Colonic mucosa (tissue), 4 donors: ENCODE data around the gene DMD. TPM values are rescaled to one million over a fixed set of nuclear protein-coding genes. Genes with fewer than 3 reads are reported as not detected.

ENCODE experiments used
- DNase-seq: peaks from one replicate; pipeline ENCODE4 v3.0.0-alpha.2; 2020
- H3K27ac ChIP-seq: fragments of 200-600 bp; one replicate; pipeline ENCODE4 v1.8.0; 2021
- H3K27me3 ChIP-seq: fragments of 200-600 bp; one replicate; pipeline ENCODE4 v1.8.0; 2021
- H3K36me3 ChIP-seq: fragments of 200-600 bp; one replicate; pipeline ENCODE4 v1.8.0; 2021
- H3K4me1 ChIP-seq: fragments of 200-600 bp; one replicate; pipeline ENCODE4 v1.8.0; 2021; ENCODE audit warnings: mild to moderate bottlenecking
- H3K4me3 ChIP-seq: fragments of 200-600 bp; one replicate; pipeline ENCODE4 v1.8.0; 2021
- H3K9ac ChIP-seq, 2 donors: one replicate each; pipeline ENCODE4 v1.7.0; 2013; ENCODE audit warnings: control low read depth in 2 of 2, low read depth in 2 of 2, low read length in 2 of 2
- H3K9me3 ChIP-seq: fragments of 200-600 bp; one replicate; pipeline ENCODE4 v1.8.0; 2021
- intact Hi-C: fragments of 100-400 bp; cut with DNase I; formaldehyde crosslinking; loops from one replicate; pipeline ENCODE4 v1.14.1; 2022
- total RNA-seq, 2 donors: library from RNA; stranded (reverse); fragmentation: NEBNext Ultra II Directional in 1 of 2; extraction: Animal tissue kit (Norgen Biotek cat#: 25700) in 1 of 2; gene quantifications; one replicate each; pipeline ENCODE4 v1.2.1, GENCODE V29; 2021
- TF ChIP-seq, protein P1 (sequence below): fragments of 200-600 bp; IDR thresholded peaks from one replicate; pipeline ENCODE4 v1.8.0; 2022; ENCODE audit warnings: antibody characterized with exemption, mild to moderate bottlenecking
- donor health status: healthy.
- donor health status: DM: no; HTN: no; CAD: no.
- donor health status: DM: no; HTN: no; CAD: no.

The DMD gene
- total RNA-seq, 2 donors from 2014 or later: 7.3 to 24.5 TPM

DNA sequence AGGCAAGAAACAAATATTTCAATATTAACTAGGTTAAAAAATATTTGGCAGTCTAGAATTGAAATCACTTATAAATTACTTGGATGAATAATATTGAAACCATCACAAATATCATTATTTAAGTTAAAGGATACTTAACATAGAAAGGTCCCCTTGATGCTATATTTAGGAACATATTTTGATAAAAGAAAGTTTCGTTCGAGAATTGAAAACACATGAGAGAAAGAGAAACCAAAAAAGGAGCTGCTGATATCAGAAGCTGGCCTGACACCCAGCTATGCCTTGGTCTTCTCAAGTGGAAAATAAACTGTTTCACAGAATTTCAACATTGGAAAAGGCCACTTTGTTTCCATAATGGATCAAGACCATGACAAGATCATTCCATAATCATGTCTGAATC lies 762.4 kb downstream of the DMD start:
- TF ChIP-seq, protein P1, sequence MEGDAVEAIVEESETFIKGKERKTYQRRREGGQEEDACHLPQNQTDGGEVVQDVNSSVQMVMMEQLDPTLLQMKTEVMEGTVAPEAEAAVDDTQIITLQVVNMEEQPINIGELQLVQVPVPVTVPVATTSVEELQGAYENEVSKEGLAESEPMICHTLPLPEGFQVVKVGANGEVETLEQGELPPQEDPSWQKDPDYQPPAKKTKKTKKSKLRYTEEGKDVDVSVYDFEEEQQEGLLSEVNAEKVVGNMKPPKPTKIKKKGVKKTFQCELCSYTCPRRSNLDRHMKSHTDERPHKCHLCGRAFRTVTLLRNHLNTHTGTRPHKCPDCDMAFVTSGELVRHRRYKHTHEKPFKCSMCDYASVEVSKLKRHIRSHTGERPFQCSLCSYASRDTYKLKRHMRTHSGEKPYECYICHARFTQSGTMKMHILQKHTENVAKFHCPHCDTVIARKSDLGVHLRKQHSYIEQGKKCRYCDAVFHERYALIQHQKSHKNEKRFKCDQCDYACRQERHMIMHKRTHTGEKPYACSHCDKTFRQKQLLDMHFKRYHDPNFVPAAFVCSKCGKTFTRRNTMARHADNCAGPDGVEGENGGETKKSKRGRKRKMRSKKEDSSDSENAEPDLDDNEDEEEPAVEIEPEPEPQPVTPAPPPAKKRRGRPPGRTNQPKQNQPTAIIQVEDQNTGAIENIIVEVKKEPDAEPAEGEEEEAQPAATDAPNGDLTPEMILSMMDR: no peak
- DNase-seq: no peak
- no peak overlapping the region for H3K4me3 ChIP-seq
- intact Hi-C loops: no loop called here
- H3K27ac ChIP-seq: no peak overlapping the region
- H3K36me3 ChIP-seq: no peaks in the 10 kb centered on the region
- no peaks in the 10 kb centered on the region for H3K27me3 ChIP-seq
- H3K9me3 ChIP-seq: no peaks in the 10 kb centered on the region
- H3K4me1 ChIP-seq: no peaks in the 10 kb centered on the region
- H3K9ac ChIP-seq: no peak overlapping the region

GRCh38 chrX:32448320-32448719 lies 763.0 kb downstream of the DMD start:
- no peak overlapping the region for H3K27ac ChIP-seq
- intact Hi-C loops: no loop called here
- no peaks in the 10 kb centered on the region for H3K36me3 ChIP-seq
- H3K4me3 ChIP-seq: no peak overlapping the region
- no peak for DNase-seq
- no peaks in the 10 kb centered on the region for H3K27me3 ChIP-seq
- H3K9ac ChIP-seq: no peak overlapping the region
- no peaks in the 10 kb centered on the region for H3K4me1 ChIP-seq
- TF ChIP-seq, protein P1: no peak
- no peaks in the 10 kb centered on the region for H3K9me3 ChIP-seq

DNA sequence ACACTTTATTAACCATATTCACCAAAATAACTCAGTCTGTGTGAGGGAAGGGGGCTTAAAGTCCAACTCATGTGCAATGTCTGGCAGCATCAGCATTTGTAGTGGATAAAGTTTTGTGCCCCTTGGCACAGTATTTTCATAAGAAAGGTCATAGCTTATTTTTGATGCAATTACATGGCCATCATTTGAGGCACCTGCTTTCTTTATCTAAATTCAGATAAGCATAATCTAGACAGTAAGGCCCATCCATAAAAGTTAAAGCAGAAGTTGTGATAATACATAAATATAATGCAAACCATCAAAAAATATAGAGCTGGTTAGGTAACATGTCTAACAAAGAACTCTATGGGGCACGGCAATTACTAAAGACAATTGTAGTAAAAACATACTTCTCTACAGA lies 763.7 kb downstream of the DMD start:
- no peak overlapping the region for H3K9ac ChIP-seq
- no peaks in the 10 kb centered on the region for H3K4me1 ChIP-seq
- DNase-seq: no peak
- intact Hi-C loops: no loop called here
- no peaks in the 10 kb centered on the region for H3K9me3 ChIP-seq
- H3K27me3 ChIP-seq: no peaks in the 10 kb centered on the region
- no peaks in the 10 kb centered on the region for H3K36me3 ChIP-seq
- H3K4me3 ChIP-seq: no peak overlapping the region
- TF ChIP-seq, protein P1: no peak
- no peak overlapping the region for H3K27ac ChIP-seq

GRCh38 chrX:32443841-32444240 lies 767.5 kb downstream of the DMD start:
- no peaks in the 10 kb centered on the region for H3K4me1 ChIP-seq
- H3K27ac ChIP-seq: no peak overlapping the region
- H3K36me3 ChIP-seq: no peaks in the 10 kb centered on the region
- no peaks in the 10 kb centered on the region for H3K9me3 ChIP-seq
- intact Hi-C loops: no loop called here
- no peak for DNase-seq
- H3K9ac ChIP-seq: no peak overlapping the region
- TF ChIP-seq, protein P1: no peak
- H3K4me3 ChIP-seq: no peak overlapping the region
- no peaks in the 10 kb centered on the region for H3K27me3 ChIP-seq

DNA sequence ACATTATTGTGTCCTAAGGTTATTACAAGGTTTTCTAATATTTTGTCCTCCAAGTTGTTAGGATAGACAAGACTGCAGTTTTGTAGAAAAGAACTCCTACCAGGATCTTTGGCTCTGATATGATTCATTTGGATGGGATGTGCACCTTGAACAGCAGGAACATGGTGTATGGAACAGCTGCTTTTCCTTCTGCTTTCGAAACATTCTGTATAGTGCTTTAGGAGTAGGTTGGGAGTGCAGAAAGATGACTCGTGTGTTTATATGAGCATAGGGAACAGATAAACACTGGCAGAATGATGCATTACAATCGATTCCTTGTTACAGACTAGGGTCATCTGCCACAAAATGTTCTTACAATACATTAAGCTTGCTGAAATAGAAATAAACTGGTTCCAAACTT lies 790.1 kb downstream of the DMD start:
- Histone ChIP-seq H3K27ac (no peak overlapping the region), H3K9me3 (no peaks in the 10 kb centered on the region), H3K4me1 (no peaks in the 10 kb centered on the region), H3K9ac (no peak overlapping the region), H3K36me3 (no peaks in the 10 kb centered on the region), H3K27me3 (no peaks in the 10 kb centered on the region), H3K4me3 (no peak overlapping the region)
- DNase-seq: no peak
- intact Hi-C loops: no loop called here
- TF ChIP-seq, protein P1: no peak

- H3K9ac ChIP-seq: no peak overlapping the region
- intact Hi-C loops: no loop called here
- no peaks in the 10 kb centered on the region for H3K36me3 ChIP-seq
- DNase-seq: no peak
- TF ChIP-seq, protein P1: no peak
- H3K27ac ChIP-seq: no peak overlapping the region
- H3K9me3 ChIP-seq: no peaks in the 10 kb centered on the region
- no peak overlapping the region for H3K4me3 ChIP-seq
- H3K4me1 ChIP-seq: no peaks in the 10 kb centered on the region
- H3K27me3 ChIP-seq: no peaks in the 10 kb centered on the region
Measured at GRCh38 chrX:32408389-32408788, 803.0 kb downstream of the DMD start.
